Loucy (cell line): ENCODE results near the gene ZNF804A.

Experiments used
- CTCF ChIP-seq: fragments of 200-600 bp; sonication (generic); conservative IDR thresholded peaks from 2 replicates; pipeline ENCODE4 v1.5.1; 2014; ENCODE audit warnings: mild to moderate bottlenecking, antibody characterized with exemption, low read length
- EZH2phosphoT487 ChIP-seq: fragments of 200-600 bp; IDR thresholded peaks from 2 replicates; pipeline ENCODE4 v1.6.1; 2018; ENCODE audit warnings: antibody characterized with exemption, mild to moderate bottlenecking, moderate library complexity, borderline replicate concordance

GRCh38 chr2:184562532-184562931 lies 35.8 kb upstream of the ZNF804A start:
- TF ChIP-seq CTCF (no peak), EZH2phosphoT487 (no peak)
